Vagina (tissue), 2 donors: ENCODE data around the gene STXBP3.

Source experiments
- POLR2AphosphoS5 ChIP-seq, 2 donors: sonication (generic); formaldehyde crosslinking; IDR thresholded peaks; one replicate each; pipeline ENCODE4 v1.9.0; 2017; ENCODE audit warnings: antibody characterized with exemption in 2 of 2, mild to moderate bottlenecking in 2 of 2, low read depth in 1 of 2; ENCODE audit not compliant: insufficient read depth in 1 of 2
- TF ChIP-seq, protein P1 (sequence below), 3 experiments: fragments of 450-650 bp in 2 of 3; fragments of 200-600 bp in 1 of 3; sonication (generic) in 1 of 3; IDR thresholded peaks; one replicate each; pipeline ENCODE4 v1.5.1; 2017 to 2019; ENCODE audit warnings: antibody characterized with exemption in 3 of 3, mild to moderate bottlenecking in 2 of 3, moderate library complexity in 2 of 3

GRCh38 chr1:108715932-108716331 is 30.5 kb upstream of the STXBP3 start:
- TF ChIP-seq, protein P1, sequence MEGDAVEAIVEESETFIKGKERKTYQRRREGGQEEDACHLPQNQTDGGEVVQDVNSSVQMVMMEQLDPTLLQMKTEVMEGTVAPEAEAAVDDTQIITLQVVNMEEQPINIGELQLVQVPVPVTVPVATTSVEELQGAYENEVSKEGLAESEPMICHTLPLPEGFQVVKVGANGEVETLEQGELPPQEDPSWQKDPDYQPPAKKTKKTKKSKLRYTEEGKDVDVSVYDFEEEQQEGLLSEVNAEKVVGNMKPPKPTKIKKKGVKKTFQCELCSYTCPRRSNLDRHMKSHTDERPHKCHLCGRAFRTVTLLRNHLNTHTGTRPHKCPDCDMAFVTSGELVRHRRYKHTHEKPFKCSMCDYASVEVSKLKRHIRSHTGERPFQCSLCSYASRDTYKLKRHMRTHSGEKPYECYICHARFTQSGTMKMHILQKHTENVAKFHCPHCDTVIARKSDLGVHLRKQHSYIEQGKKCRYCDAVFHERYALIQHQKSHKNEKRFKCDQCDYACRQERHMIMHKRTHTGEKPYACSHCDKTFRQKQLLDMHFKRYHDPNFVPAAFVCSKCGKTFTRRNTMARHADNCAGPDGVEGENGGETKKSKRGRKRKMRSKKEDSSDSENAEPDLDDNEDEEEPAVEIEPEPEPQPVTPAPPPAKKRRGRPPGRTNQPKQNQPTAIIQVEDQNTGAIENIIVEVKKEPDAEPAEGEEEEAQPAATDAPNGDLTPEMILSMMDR (IDR thresholded peaks at IDR 0.05) = no peak
- TF ChIP-seq POLR2AphosphoS5 (IDR thresholded peaks at IDR 0.05; ENCODE audit: insufficient read depth in 1 of 2, low read depth in 1 of 2) = no peak
